Measurements from ENCODE around the gene CCDC92B. TPM values are rescaled to one million over a fixed set of nuclear protein-coding genes. Genes with fewer than 3 reads are reported as not detected.

The CCDC92B gene
- total RNA-seq, 1 donor from 2014 or later: 0.17 TPM

DNA sequence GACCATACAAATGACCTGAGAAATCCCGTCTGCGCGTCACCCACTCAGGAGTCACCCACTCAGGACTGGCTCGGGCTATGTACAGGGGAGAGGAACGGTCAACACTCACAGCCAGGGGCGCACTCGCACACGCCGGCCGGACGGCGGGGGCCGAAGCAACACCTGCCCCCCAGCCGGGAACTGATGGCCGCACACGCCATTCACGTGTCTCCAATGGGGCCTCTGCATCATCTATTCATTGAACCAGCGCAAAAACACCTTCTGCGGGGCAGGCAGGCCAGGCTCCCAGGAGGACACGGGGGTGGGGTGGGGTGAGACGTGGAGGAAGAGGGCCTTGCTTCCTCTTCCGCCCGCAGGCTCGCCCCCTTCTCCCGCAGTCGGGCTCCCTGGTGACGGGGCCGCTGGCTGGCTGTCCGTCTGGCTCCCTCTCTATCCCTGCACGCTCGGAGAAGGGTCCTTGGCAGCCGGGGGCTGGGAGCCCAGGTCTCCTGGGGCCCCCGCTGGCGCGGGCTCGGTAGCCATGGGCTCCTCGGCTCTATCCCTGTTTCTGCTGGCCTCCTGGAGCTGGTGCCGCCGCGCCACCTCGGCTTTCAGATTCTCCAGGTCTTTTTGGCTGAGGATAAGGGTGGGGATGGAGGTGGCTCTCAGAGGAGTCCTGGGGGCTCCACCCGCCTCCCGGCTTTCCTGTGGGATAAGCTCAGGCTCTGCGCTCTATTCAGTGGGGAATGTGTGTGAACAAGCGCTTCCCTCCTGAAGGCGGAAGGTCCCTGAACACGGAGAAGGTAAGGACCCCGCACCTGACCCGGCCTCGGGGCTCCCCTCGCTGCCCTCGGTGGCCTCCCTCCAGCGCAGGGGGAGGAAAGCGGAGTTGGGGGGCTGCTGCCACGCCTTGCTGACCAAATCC is 59.0 kb downstream of the CCDC92B start:
- Histone ChIP-seq H3K9ac (no peak overlapping the region), H3K4me2 (no peak overlapping the region), H3K4me1 (no peaks in the 10 kb centered on the region), H3K79me2 (ENCODE audit: low read depth) (no peaks in the 10 kb centered on the region), H2AFZ (replicated peaks) (no peak overlapping the region), H3K36me3 (no peaks in the 10 kb centered on the region), H3K9me3 (ENCODE audit: low read depth) (no peaks in the 10 kb centered on the region), H3K27ac (no peak overlapping the region), H4K20me1 (ENCODE audit: low read depth) (peaks cover 3% of the 10 kb centered on the region), H3K4me3 (no peak overlapping the region), H3F3A (ENCODE audit: low read depth) (peaks cover 31% of the 10 kb centered on the region), H3K27me3 (no peaks in the 10 kb centered on the region)
- H3K27ac Mint-ChIP-seq: no peak overlapping the region
- no peaks in the 10 kb centered on the region for H3K36me3 Mint-ChIP-seq
- H3K9me3 Mint-ChIP-seq: peaks cover 2% of the 10 kb centered on the region
- H3K4me1 Mint-ChIP-seq: peaks cover 7% of the 10 kb centered on the region
- H3K27me3 Mint-ChIP-seq (ENCODE audit: insufficient read depth, low read depth): peaks cover 10% of the 10 kb centered on the region
- TF ChIP-seq EZH2 (IDR thresholded peaks at IDR 0.05) (no peak), EZH2phosphoT487 (IDR thresholded peaks at IDR 0.05) (no peak)
- TF ChIP-seq, protein P1, sequence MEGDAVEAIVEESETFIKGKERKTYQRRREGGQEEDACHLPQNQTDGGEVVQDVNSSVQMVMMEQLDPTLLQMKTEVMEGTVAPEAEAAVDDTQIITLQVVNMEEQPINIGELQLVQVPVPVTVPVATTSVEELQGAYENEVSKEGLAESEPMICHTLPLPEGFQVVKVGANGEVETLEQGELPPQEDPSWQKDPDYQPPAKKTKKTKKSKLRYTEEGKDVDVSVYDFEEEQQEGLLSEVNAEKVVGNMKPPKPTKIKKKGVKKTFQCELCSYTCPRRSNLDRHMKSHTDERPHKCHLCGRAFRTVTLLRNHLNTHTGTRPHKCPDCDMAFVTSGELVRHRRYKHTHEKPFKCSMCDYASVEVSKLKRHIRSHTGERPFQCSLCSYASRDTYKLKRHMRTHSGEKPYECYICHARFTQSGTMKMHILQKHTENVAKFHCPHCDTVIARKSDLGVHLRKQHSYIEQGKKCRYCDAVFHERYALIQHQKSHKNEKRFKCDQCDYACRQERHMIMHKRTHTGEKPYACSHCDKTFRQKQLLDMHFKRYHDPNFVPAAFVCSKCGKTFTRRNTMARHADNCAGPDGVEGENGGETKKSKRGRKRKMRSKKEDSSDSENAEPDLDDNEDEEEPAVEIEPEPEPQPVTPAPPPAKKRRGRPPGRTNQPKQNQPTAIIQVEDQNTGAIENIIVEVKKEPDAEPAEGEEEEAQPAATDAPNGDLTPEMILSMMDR (IDR thresholded peaks at IDR 0.05): no peak
- no peak overlapping the region for H3K4me3 Mint-ChIP-seq
- no peak for DNase-seq (ENCODE audit: low spot score)

DNA sequence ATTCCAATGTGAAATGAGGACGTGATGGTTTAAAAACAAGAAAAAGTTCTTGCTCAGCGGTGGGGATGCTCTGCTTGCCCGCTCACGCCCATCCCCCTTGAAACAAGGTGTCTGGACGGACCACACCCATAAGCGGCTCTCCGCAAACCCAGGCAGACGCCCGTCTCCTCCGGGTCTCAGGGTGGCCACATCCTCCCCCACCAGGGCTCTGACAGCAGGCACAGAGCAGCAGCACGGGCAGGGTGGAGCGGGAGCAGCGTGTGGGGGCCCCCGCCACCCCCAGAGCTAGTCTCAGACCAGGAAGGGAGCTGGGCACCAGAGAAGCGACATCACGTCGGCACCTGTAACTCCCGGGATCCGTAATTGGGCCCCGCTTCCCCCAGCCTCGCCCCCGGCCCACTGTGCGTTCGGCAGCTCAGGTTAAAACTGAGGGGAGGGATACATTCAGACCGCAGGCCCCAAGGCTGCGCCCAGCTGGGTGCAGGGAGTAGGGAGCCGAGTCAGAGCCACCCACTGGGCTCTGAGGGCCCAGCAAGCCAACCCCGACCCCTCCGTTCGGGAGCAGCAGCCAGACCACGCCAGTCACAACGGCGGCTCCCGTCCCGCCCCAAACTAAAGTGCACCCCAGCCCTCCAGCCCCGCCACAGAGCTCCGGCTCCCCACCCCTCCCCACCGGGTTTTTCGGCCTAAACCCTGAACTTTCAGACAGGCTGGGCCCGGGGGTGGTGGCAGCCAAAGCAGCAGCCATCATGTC is 59.9 kb downstream of the CCDC92B start:
- Histone ChIP-seq H4K20me1 (ENCODE audit: low read depth) (peaks cover 11% of the 10 kb centered on the region), H3K9ac (no peak overlapping the region), H2AFZ (replicated peaks) (no peak overlapping the region), H3K4me1 (no peaks in the 10 kb centered on the region), H3F3A (ENCODE audit: low read depth) (peaks cover 38% of the 10 kb centered on the region), H3K36me3 (no peaks in the 10 kb centered on the region), H3K4me3 (no peak overlapping the region), H3K9me3 (ENCODE audit: low read depth) (no peaks in the 10 kb centered on the region), H3K79me2 (ENCODE audit: low read depth) (no peaks in the 10 kb centered on the region), H3K4me2 (no peak overlapping the region), H3K27me3 (no peaks in the 10 kb centered on the region), H3K27ac (no peak overlapping the region)
- Mint-ChIP-seq H3K9me3 (peaks cover 2% of the 10 kb centered on the region), H3K4me3 (no peak overlapping the region), H3K36me3 (no peaks in the 10 kb centered on the region), H3K27me3 (ENCODE audit: insufficient read depth, low read depth) (peaks cover 10% of the 10 kb centered on the region), H3K27ac (no peak overlapping the region), H3K4me1 (peaks cover 7% of the 10 kb centered on the region)
- TF ChIP-seq EZH2 (IDR thresholded peaks at IDR 0.05) (no peak), EZH2phosphoT487 (IDR thresholded peaks at IDR 0.05) (no peak)
- TF ChIP-seq, protein P1 (IDR thresholded peaks at IDR 0.05): no peak
- DNase-seq (ENCODE audit: low spot score): no peak

DNA sequence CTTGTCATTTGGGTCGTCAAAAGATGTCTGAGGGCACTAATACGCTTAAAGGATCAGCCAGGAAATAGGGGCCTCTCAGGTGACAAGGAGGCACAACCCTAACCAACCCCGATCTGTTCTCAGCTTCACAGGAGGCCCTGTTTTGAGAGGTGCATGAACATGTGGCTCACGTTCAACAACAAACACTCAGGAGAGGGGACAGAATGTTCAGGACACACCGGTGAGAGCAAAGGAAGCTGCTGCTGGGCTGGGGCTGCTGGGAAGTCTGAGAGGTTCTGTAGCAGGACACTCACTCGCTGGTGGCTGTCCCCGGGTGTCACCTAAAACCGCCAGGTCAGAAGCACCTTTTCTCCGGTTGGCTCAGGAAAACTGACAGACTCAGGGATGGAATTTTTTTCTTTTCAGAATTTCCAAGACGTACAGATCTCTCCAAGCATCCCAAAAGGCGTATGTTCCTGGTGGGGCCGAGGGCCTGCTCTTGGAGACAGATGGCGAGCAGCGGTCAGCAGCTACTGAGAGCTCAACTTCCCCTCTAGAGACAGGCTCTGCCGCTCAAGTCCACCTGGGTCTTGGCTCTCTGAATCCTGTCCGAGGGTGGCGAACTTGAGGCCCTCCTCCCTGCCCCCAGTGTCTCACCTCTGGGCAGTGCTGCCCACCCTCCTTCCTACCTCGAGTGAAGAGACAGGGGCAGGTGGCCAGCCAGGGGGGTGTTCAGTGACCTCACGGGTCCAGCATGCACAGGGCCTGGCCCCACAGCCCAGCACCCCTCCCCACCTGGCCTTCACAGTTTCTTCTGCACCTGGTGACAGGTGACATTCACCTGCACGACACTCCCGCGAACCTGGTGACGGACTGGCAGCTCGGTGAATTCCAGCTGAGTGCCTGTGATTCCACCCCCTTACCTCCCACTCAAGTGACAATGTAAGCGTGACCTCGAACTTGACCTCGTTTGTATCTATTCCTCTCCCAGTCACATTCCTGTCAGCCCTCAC is 60.8 kb downstream of the CCDC92B start:
- peaks cover 20% of the 10 kb centered on the region for H4K20me1 ChIP-seq (ENCODE audit: low read depth)
- Mint-ChIP-seq H3K9me3 (peaks cover 2% of the 10 kb centered on the region), H3K27me3 (ENCODE audit: insufficient read depth, low read depth) (peaks cover 10% of the 10 kb centered on the region), H3K36me3 (peaks cover 4% of the 10 kb centered on the region), H3K4me3 (no peak overlapping the region), H3K4me1 (peaks cover 7% of the 10 kb centered on the region), H3K27ac (no peak overlapping the region)
- TF ChIP-seq EZH2phosphoT487 (IDR thresholded peaks at IDR 0.05) (no peak), EZH2 (IDR thresholded peaks at IDR 0.05) (no peak)
- TF ChIP-seq, protein P1 (IDR thresholded peaks at IDR 0.05): no peak
- no peaks in the 10 kb centered on the region for H3K79me2 ChIP-seq (ENCODE audit: low read depth)
- no peak overlapping the region for H3K4me3 ChIP-seq
- no peaks in the 10 kb centered on the region for H3K27me3 ChIP-seq
- H3K36me3 ChIP-seq: peaks cover 4% of the 10 kb centered on the region
- H3K27ac ChIP-seq: no peak overlapping the region
- H3K4me2 ChIP-seq: no peak overlapping the region
- no peak for DNase-seq (ENCODE audit: low spot score)
- no peak overlapping the region for H3K9ac ChIP-seq
- no peak overlapping the region for H2AFZ ChIP-seq (replicated peaks)
- H3K4me1 ChIP-seq: no peaks in the 10 kb centered on the region
- H3F3A ChIP-seq (ENCODE audit: low read depth): peaks cover 47% of the 10 kb centered on the region
- H3K9me3 ChIP-seq (ENCODE audit: low read depth): no peaks in the 10 kb centered on the region

Measured in neural progenitor cell (in vitro differentiated cells).